ENCODE measurements around the gene GLIPR2.

- TF ChIP-seq, protein P1, sequence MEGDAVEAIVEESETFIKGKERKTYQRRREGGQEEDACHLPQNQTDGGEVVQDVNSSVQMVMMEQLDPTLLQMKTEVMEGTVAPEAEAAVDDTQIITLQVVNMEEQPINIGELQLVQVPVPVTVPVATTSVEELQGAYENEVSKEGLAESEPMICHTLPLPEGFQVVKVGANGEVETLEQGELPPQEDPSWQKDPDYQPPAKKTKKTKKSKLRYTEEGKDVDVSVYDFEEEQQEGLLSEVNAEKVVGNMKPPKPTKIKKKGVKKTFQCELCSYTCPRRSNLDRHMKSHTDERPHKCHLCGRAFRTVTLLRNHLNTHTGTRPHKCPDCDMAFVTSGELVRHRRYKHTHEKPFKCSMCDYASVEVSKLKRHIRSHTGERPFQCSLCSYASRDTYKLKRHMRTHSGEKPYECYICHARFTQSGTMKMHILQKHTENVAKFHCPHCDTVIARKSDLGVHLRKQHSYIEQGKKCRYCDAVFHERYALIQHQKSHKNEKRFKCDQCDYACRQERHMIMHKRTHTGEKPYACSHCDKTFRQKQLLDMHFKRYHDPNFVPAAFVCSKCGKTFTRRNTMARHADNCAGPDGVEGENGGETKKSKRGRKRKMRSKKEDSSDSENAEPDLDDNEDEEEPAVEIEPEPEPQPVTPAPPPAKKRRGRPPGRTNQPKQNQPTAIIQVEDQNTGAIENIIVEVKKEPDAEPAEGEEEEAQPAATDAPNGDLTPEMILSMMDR (IDR thresholded peaks at IDR 0.05; ENCODE audit: poor library complexity, severe bottlenecking), result no peak
- TF ChIP-seq TAF1 (IDR thresholded peaks at IDR 0.05; ENCODE audit: low read depth) (no peak), POLR2AphosphoS5 (IDR thresholded peaks at IDR 0.05) (no peak), EZH2 (IDR thresholded peaks at IDR 0.05; ENCODE audit: borderline replicate concordance, insufficient read depth, low read length, poor library complexity, severe bottlenecking) (no peak), RAD21 (conservative IDR thresholded peaks at IDR 0.05) (no peak), EP300 (conservative IDR thresholded peaks at IDR 0.05; ENCODE audit: poor library complexity, severe bottlenecking) (no peak), SMC3 (conservative IDR thresholded peaks at IDR 0.05; ENCODE audit: poor library complexity) (no peak)
- TF ChIP-seq, protein P2, sequence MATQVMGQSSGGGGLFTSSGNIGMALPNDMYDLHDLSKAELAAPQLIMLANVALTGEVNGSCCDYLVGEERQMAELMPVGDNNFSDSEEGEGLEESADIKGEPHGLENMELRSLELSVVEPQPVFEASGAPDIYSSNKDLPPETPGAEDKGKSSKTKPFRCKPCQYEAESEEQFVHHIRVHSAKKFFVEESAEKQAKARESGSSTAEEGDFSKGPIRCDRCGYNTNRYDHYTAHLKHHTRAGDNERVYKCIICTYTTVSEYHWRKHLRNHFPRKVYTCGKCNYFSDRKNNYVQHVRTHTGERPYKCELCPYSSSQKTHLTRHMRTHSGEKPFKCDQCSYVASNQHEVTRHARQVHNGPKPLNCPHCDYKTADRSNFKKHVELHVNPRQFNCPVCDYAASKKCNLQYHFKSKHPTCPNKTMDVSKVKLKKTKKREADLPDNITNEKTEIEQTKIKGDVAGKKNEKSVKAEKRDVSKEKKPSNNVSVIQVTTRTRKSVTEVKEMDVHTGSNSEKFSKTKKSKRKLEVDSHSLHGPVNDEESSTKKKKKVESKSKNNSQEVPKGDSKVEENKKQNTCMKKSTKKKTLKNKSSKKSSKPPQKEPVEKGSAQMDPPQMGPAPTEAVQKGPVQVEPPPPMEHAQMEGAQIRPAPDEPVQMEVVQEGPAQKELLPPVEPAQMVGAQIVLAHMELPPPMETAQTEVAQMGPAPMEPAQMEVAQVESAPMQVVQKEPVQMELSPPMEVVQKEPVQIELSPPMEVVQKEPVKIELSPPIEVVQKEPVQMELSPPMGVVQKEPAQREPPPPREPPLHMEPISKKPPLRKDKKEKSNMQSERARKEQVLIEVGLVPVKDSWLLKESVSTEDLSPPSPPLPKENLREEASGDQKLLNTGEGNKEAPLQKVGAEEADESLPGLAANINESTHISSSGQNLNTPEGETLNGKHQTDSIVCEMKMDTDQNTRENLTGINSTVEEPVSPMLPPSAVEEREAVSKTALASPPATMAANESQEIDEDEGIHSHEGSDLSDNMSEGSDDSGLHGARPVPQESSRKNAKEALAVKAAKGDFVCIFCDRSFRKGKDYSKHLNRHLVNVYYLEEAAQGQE (IDR thresholded peaks at IDR 0.05; ENCODE audit: borderline replicate concordance), result no peak
These were observed 72.2 kb downstream of the GLIPR2 start for GRCh38 chr9:36208521-36209253.

All from neural cell (in vitro differentiated cells).